GM23248 (cell line): ENCODE data around the gene TMEM39B.

Source experiments
- EZH2 ChIP-seq: fragments of 200-600 bp; sonication (generic); IDR thresholded peaks from 2 replicates; pipeline ENCODE4 v1.6.1; 2018; ENCODE audit warnings: antibody characterized with exemption, mild to moderate bottlenecking; ENCODE audit not compliant: insufficient read depth, poor library complexity, severe bottlenecking
- EZH2phosphoT487 ChIP-seq: fragments of 200-600 bp; sonication (generic); IDR thresholded peaks from 2 replicates; pipeline ENCODE4 v1.6.1; 2018; ENCODE audit warnings: antibody characterized with exemption, moderate library complexity, mild to moderate bottlenecking, low read depth; ENCODE audit not compliant: insufficient read depth

- TF ChIP-seq EZH2, result no peak
- TF ChIP-seq EZH2phosphoT487, result no peak
Observed at GRCh38 chr1:32091176-32091575, 18.4 kb downstream of the TMEM39B start.
